SU-DHL-6 (cell line): Measurements from ENCODE around the gene C1QTNF6.

Source experiments
- EZH2phosphoT487 ChIP-seq: fragments of 200-600 bp; sonication (generic), shearing (Covaris generic); conservative IDR thresholded peaks from 2 replicates; pipeline ENCODE4 v1.6.1; 2018; ENCODE audit warnings: mild to moderate bottlenecking, antibody characterized with exemption, low read length, moderate library complexity, mixed read lengths
- TF ChIP-seq, protein P1 (sequence below): fragments of 200-600 bp; sonication (generic); IDR thresholded peaks from one replicate; pipeline ENCODE4 v1.5.1; 2017; ENCODE audit warnings: antibody characterized with exemption, mild to moderate bottlenecking, low read length, moderate library complexity; ENCODE audit not compliant: insufficient read depth, poor library complexity, severe bottlenecking

DNA sequence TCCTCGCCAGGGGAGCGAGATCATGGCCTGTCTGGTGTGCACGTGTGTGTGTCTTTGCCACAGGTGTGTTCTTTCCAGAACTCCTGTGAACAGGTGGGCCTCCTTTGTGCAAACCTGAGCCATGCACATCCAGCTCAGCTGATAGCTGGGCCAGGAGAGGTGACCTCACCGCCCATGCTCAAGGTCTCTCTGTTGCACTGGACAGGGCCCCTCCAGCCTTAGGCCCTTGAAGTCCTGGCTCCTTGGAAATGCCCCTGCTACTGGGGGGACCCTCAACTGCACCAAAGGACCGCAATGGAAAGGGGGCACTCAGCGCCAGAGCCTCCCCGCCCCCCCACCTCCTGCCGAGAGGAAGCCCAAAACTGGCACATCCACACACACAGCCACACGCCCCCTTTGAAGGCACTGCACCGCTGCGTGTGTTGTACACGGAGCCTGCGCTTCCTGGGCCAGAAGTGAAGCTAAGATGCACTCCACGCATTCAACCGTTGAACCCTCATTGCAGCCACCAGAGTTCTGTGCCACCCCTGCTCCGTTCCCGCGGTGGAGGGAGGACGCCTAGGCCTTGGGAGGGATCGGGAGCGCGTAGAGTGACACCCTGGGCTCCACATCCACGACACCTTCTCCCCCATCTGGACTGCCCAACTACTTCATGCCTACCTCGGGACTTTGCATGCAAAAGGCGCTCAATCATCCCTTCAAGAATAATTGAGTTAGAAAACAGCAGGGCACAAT, 21.9 kb downstream of the C1QTNF6 start:
- TF ChIP-seq, protein P1, sequence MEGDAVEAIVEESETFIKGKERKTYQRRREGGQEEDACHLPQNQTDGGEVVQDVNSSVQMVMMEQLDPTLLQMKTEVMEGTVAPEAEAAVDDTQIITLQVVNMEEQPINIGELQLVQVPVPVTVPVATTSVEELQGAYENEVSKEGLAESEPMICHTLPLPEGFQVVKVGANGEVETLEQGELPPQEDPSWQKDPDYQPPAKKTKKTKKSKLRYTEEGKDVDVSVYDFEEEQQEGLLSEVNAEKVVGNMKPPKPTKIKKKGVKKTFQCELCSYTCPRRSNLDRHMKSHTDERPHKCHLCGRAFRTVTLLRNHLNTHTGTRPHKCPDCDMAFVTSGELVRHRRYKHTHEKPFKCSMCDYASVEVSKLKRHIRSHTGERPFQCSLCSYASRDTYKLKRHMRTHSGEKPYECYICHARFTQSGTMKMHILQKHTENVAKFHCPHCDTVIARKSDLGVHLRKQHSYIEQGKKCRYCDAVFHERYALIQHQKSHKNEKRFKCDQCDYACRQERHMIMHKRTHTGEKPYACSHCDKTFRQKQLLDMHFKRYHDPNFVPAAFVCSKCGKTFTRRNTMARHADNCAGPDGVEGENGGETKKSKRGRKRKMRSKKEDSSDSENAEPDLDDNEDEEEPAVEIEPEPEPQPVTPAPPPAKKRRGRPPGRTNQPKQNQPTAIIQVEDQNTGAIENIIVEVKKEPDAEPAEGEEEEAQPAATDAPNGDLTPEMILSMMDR, result no peak
- TF ChIP-seq EZH2phosphoT487, result no peak
